HepG2 (cell line): Measurements from ENCODE around the gene CLDN20. TPM values are rescaled to one million over a fixed set of nuclear protein-coding genes. Genes with fewer than 3 reads are reported as not detected.
A peak's percentile ranks its signal among the peaks of the same experiment; 100 is the strongest.

ENCODE experiments used
- ATAC-seq: fragments of 200-7000 bp; cut with Tn5 transposase; 3 replicates; pipeline ENCODE4 v1.9.1; 2020; ENCODE audit warnings: mild to moderate bottlenecking, moderate library complexity
- BruUV-seq: library from RNA; stranded (reverse); fragments of 400-500 nt; replicated peaks from 2 replicates; lab custom pipeline; 2021; lab: Mats Ljungman, UMichigan
- CTCF ChIA-PET: fragments of 300-600 bp; formaldehyde crosslinking; extraction: SDS; loops from one replicate; lab custom pipeline; 2021; ENCODE audit warnings: low total read pairs, inconsistent platforms, low intra/inter-chr PET ratio; lab: Yijun Ruan, JAX
- POLR2A ChIA-PET: fragments of 350-600 bp; sonication (Branson Sonifier 250); formaldehyde crosslinking; loops from one replicate; lab custom pipeline; 2020; ENCODE audit warnings: antibody characterized with exemption, inconsistent platforms; lab: Yijun Ruan, JAX
- DNase-seq: peaks from one replicate; pipeline ENCODE4 v3.0.0-alpha.2; 2015; ENCODE audit warnings: low spot score
- FAIRE-seq: peaks from 3 replicates; lab custom pipeline; 2011; peaks lifted over from hg19 to GRCh38; lab: Jason Lieb, UNC
- H2AFZ ChIP-seq: one replicate; pipeline ENCODE4 v1.6.1; 2011; ENCODE audit warnings: low read length, inconsistent platforms
- H3K27ac ChIP-seq: fragments of 300-600 bp; 3 replicates; pipeline ENCODE4 v1.8.0; 2011; ENCODE audit warnings: mixed run types, mild to moderate bottlenecking, mixed read lengths, low read length, inconsistent platforms; ENCODE audit not compliant: insufficient read depth; ENCODE audit errors: extremely low read length
- H3K27me3 ChIP-seq, 2 experiments: fragments of 200-600 bp in 1 of 2; 2 replicates in 1 of 2; 3 replicates in 1 of 2; pipeline versions ENCODE4 v1.6.0 to v1.8.0; 2011; ENCODE audit warnings: low read length in 2 of 2, mild to moderate bottlenecking in 2 of 2, moderate library complexity in 2 of 2, inconsistent platforms in 1 of 2; ENCODE audit not compliant: insufficient read depth in 2 of 2, control insufficient read depth in 1 of 2
- H3K36me3 ChIP-seq, 2 experiments: fragments of 200-600 bp in 1 of 2; replicated peaks in 1 of 2; 2 replicates in 1 of 2; 3 replicates in 1 of 2; pipeline versions ENCODE4 v1.5.1 to v1.8.0; 2011; ENCODE audit warnings: low read length in 2 of 2, inconsistent platforms in 1 of 2; ENCODE audit not compliant: insufficient read depth in 2 of 2, control insufficient read depth in 1 of 2
- H3K4me1 ChIP-seq: 2 replicates; pipeline ENCODE4 v1.5.1; 2012; ENCODE audit warnings: low read length, inconsistent platforms; ENCODE audit not compliant: insufficient read depth
- H3K4me2 ChIP-seq: 2 replicates; pipeline ENCODE4 v1.6.0; 2011; ENCODE audit warnings: low read depth, low read length, inconsistent platforms
- H3K4me3 ChIP-seq, 3 experiments: fragments of 200-600 bp in 1 of 3; sonication (generic), shearing (Covaris generic) in 1 of 3; replicated peaks in 1 of 3; 2 replicates each; pipeline ENCODE4 v1.5.1; 2011 to 2016; ENCODE audit warnings: low read length in 3 of 3, inconsistent platforms in 2 of 3, low read depth in 2 of 3, mild to moderate bottlenecking in 2 of 3, control low read depth in 1 of 3, mixed read lengths in 1 of 3; ENCODE audit not compliant: insufficient read depth in 1 of 3
- H3K79me2 ChIP-seq: one replicate; pipeline ENCODE4 v1.6.1; 2011; ENCODE audit warnings: low read length, inconsistent platforms; ENCODE audit not compliant: insufficient read depth
- H3K9ac ChIP-seq: 2 replicates; pipeline ENCODE4 v1.6.0; 2011; ENCODE audit warnings: mild to moderate bottlenecking, low read depth, low read length, inconsistent platforms; ENCODE audit not compliant: insufficient read depth
- H3K9me3 ChIP-seq: 2 replicates; pipeline ENCODE4 v1.5.1; 2012; ENCODE audit warnings: mild to moderate bottlenecking, low read length
- H4K20me1 ChIP-seq: 2 replicates; pipeline ENCODE4 v1.6.0; 2011; ENCODE audit warnings: inconsistent platforms, mild to moderate bottlenecking, low read length, moderate library complexity; ENCODE audit not compliant: insufficient read depth
- ADNP ChIP-seq: sonication (generic); formaldehyde crosslinking; IDR thresholded peaks from 2 replicates; pipeline ENCODE4 v1.4.0; 2020; ENCODE audit warnings: missing genetic modification reagents
- AGO2 ChIP-seq: fragments of 200-400 bp; formaldehyde crosslinking; optimal IDR thresholded peaks from 2 replicates; pipeline ENCODE3; 2017; ENCODE audit warnings: mild to moderate bottlenecking, low read depth, low read length, moderate library complexity
- ARNT2 ChIP-seq: sonication (generic); formaldehyde crosslinking; IDR thresholded peaks from 2 replicates; pipeline ENCODE4 v1.8.0; 2022; ENCODE audit warnings: mild to moderate bottlenecking, low read depth, missing genetic modification reagents, moderate library complexity
- ARNTL ChIP-seq: sonication (generic); formaldehyde crosslinking; IDR thresholded peaks from 2 replicates; pipeline ENCODE4 v1.4.0; 2020; ENCODE audit warnings: mild to moderate bottlenecking, missing genetic modification reagents
- ELF4 ChIP-seq: sonication (generic); formaldehyde crosslinking; IDR thresholded peaks from 2 replicates; pipeline ENCODE4 v1.5.0; 2020; ENCODE audit warnings: missing genetic modification reagents, mild to moderate bottlenecking, moderate library complexity, borderline replicate concordance
- EZH2 ChIP-seq: conservative IDR thresholded peaks from 2 replicates; pipeline ENCODE4 v1.6.1; 2012; ENCODE audit warnings: mild to moderate bottlenecking, low read depth, low read length, moderate library complexity
- FOSL2 ChIP-seq: sonication (generic); formaldehyde crosslinking; IDR thresholded peaks from 2 replicates; pipeline ENCODE4 v1.4.0; 2020; ENCODE audit warnings: missing genetic modification reagents
- KDM3A ChIP-seq: IDR thresholded peaks from 2 replicates; pipeline ENCODE4 v1.6.1; 2018; ENCODE audit warnings: low read depth, missing compliant biosample characterization
- MAFF ChIP-seq: IDR thresholded peaks from 2 replicates; pipeline ENCODE4 v1.6.1; 2011; ENCODE audit warnings: low read depth, low read length, improper control_type of control experiment
- MBNL3 ChIP-seq: fragments of 250-450 bp; sonication (Bioruptor Pico); conservative IDR thresholded peaks from 2 replicates; pipeline ENCODE4 v1.8.0; 2022; ENCODE audit warnings: mild to moderate bottlenecking, inconsistent platforms
- MED1 ChIP-seq: sonication (generic); formaldehyde crosslinking; IDR thresholded peaks from 2 replicates; pipeline ENCODE4 v1.4.0; 2020; ENCODE audit warnings: missing genetic modification reagents
- RBM22 ChIP-seq: fragments of 200-400 bp; formaldehyde crosslinking; optimal IDR thresholded peaks from 2 replicates; pipeline ENCODE3; 2017; ENCODE audit warnings: mild to moderate bottlenecking, low read length, moderate library complexity
- SSRP1 ChIP-seq: IDR thresholded peaks from 2 replicates; pipeline ENCODE4 v1.6.1; 2016; ENCODE audit warnings: control low read depth
- SUZ12 ChIP-seq: fragments of 150-350 bp; IDR thresholded peaks from 2 replicates; pipeline ENCODE4 v1.6.1; 2014; ENCODE audit warnings: low read depth, low read length
- TGIF2 ChIP-seq: IDR thresholded peaks from 2 replicates; pipeline ENCODE4 v1.6.1; 2016; ENCODE audit warnings: control low read depth, missing compliant biosample characterization
- XRCC5 ChIP-seq: fragments of 200-400 bp; formaldehyde crosslinking; optimal IDR thresholded peaks from 2 replicates; pipeline ENCODE3; 2017; ENCODE audit warnings: mild to moderate bottlenecking, low read length
- ZBTB20 ChIP-seq: sonication (generic); formaldehyde crosslinking; IDR thresholded peaks from 2 replicates; pipeline ENCODE4 v1.8.1; 2023; ENCODE audit warnings: missing genetic modification reagents, low read depth, mild to moderate bottlenecking, borderline replicate concordance
- ZBTB7B ChIP-seq: sonication (generic); formaldehyde crosslinking; IDR thresholded peaks from 2 replicates; pipeline ENCODE4 v1.4.0; 2020; ENCODE audit warnings: missing genetic modification reagents
- ZFP36L2 ChIP-seq: sonication (generic); formaldehyde crosslinking; IDR thresholded peaks from 2 replicates; pipeline ENCODE4 v1.4.0; 2020; ENCODE audit warnings: missing genetic modification reagents
- ZNF33A ChIP-seq: sonication (generic); formaldehyde crosslinking; IDR thresholded peaks from 2 replicates; pipeline ENCODE4 v1.5.1; 2020; ENCODE audit warnings: missing genetic modification reagents, mild to moderate bottlenecking, moderate library complexity, borderline replicate concordance
- ZNF615 ChIP-seq: sonication (generic); formaldehyde crosslinking; IDR thresholded peaks from 2 replicates; pipeline ENCODE4 v1.5.0; 2020; ENCODE audit warnings: mild to moderate bottlenecking, missing genetic modification reagents, borderline replicate concordance
- ZNF644 ChIP-seq: IDR thresholded peaks from 2 replicates; pipeline ENCODE4 v1.6.1; 2016; ENCODE audit warnings: low read depth
- WGBS: methylation state at CpG from one replicate; pipeline ENCODE4 v1.1.6; 2017; ENCODE audit warnings: low lambda C conversion rate; 5-methylcytosine and 5-hydroxymethylcytosine counted together
- in situ Hi-C: cut with HindIII; loops from 2 replicates; pipeline ENCODE4 v1.10.0; 2017; ENCODE audit warnings: low pct_unique_long_range_greater_than_20kb; ENCODE audit not compliant: extremely low pct_ligation_motif_present
- intact Hi-C: fragments of 100-400 bp; cut with micrococcal nuclease; formaldehyde crosslinking; loops from one replicate; pipeline ENCODE4 v1.10.0; 2022; ENCODE audit not compliant: unreplicated experiment
- polyA plus RNA-seq, 8 experiments: library from polyadenylated mRNA; depleted of rRNA in 3 of 8; stranded (reverse) in 7 of 8; unstranded in 1 of 8; fragments of >200 nt; fragmentation: Illumina TruSeq in 4 of 8; extraction: Trizol in 4 of 8; gene quantifications; 2 replicates each; pipeline versions ENCODE4 v1.2.1 to v1.2.3, GENCODE V29; 2011 to 2016; ENCODE audit warnings: low read depth in 4 of 8, missing spikeins in 1 of 8, mixed read lengths in 1 of 8; ENCODE audit not compliant: insufficient read depth in 1 of 8
- total RNA-seq, 5 experiments: library from RNA; depleted of rRNA; stranded (reverse); fragments of >200 nt; fragmentation: Illumina TruSeq; extraction: Trizol; gene quantifications; 2 replicates each; pipeline ENCODE4 v1.2.3, GENCODE V29; 2016; ENCODE audit warnings: low read depth in 1 of 5
- TF ChIP-seq, protein P1 (sequence below): sonication (generic); formaldehyde crosslinking; IDR thresholded peaks from 2 replicates; pipeline ENCODE4 v1.4.0; 2020; ENCODE audit warnings: missing genetic modification reagents
- TF ChIP-seq, protein P2 (sequence below): sonication (generic); formaldehyde crosslinking; IDR thresholded peaks from 2 replicates; pipeline ENCODE4 v1.5.0; 2020; ENCODE audit warnings: mild to moderate bottlenecking, missing genetic modification reagents

CLDN20 gene
- total and polyA plus RNA-seq, 2 of the 13 experiments (the other 11 are each of a cell fraction or from before 2014, with no cell fraction given): not detected

DNA sequence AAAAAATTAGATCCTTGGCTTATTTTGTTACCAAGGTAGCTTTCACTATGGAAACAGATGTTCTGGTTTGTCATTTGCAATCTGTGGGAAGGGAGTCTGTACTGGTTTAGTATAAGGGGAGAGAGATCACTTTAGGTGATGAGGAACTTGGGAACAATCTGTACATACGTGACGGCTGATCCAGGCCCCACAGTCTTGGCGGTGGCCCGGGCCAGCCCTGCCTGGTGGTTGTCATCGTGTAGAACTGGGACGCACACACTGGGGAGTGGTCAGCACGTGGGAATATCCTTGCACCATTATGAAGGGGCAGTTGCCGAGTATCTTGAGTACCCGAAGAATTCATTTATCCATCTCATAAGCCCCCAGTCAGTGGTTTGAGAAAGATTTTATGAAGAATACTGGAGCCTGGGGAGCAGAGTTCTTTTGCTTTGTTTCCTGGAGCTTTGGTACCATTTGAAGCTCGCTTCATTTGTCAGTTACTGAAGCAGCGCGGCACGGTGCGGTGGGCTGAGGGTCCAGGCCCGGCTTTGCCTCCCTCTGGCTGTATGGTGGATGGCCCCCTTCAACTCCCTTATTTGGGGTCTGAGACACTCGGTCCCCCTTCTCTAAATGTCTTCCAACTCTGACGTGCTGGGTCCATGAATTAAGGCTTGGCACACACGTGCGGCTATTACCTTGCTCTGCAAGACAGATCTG lies 22.8 kb upstream of the CLDN20 start (continued):
- TF ChIP-seq EZH2: no peak
- no peak for TF ChIP-seq ZNF615 (CRISPR knock-in tag)
- TF ChIP-seq ARNT2 (CRISPR knock-in tag): no peak
- TF ChIP-seq MAFF: no peak
- TF ChIP-seq, protein P1, sequence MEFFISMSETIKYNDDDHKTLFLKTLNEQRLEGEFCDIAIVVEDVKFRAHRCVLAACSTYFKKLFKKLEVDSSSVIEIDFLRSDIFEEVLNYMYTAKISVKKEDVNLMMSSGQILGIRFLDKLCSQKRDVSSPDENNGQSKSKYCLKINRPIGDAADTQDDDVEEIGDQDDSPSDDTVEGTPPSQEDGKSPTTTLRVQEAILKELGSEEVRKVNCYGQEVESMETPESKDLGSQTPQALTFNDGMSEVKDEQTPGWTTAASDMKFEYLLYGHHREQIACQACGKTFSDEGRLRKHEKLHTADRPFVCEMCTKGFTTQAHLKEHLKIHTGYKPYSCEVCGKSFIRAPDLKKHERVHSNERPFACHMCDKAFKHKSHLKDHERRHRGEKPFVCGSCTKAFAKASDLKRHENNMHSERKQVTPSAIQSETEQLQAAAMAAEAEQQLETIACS (CRISPR knock-in tag): 0 out of 2 replicates have a peak, but pooled peaks have one; percentile 27
- no peak for TF ChIP-seq ZBTB20 (CRISPR knock-in tag)

DNA sequence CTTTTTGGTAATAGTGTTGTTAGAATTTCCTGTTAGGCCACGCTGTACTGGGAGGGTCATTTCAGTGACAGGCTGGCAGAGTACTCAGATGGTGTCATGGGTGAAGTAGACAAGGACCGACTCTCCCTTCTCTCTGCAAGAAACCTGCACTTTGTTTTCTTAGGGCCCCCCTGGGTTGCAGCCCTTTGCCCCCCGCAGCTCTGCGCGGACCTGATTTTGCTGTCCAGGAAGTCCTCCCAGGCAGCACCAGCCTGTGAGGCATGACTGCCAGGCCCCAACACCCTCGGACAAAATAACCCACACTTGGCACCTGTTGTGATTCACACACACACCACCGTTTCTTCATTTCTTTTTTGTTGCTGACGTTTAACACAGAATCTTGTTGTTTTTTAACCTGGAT lies 21.8 kb upstream of the CLDN20 start:
- Histone ChIP-seq H3K27me3 (no peaks in the 10 kb centered on the region), H3K79me2 (no peaks in the 10 kb centered on the region), H2AFZ (no peak overlapping the region), H3K36me3 (no peaks in the 10 kb centered on the region), H3K4me1 (no peaks in the 10 kb centered on the region), H4K20me1 (no peaks in the 10 kb centered on the region), H3K4me2 (no peak overlapping the region), H3K9ac (no peak overlapping the region), H3K4me3 (no peak overlapping the region), H3K9me3 (peaks cover 7% of the 10 kb centered on the region; the same call in 1 of the 2 replicates), H3K27ac (no peak overlapping the region)
- BruUV-seq: TSS peak; percentile 6
- intact Hi-C loops: loop anchor here (10.0 kb wide), 1 partner anchor 317 kb away; no protein-coding TSS in a partner anchor
- DNase-seq (no peak), FAIRE-seq (no peak), ATAC-seq (peak; percentile 6)
- CTCF ChIA-PET: no interaction called here
- in situ Hi-C loops: no loop called here
- 85% methylated on average over 8 of the region's 8 CpGs for WGBS
- POLR2A ChIA-PET: no interaction called here
- TF ChIP-seq SUZ12 (no peak), XRCC5 (no peak), ZBTB7B (CRISPR knock-in tag) (no peak), AGO2 (peak; percentile 56), ADNP (CRISPR knock-in tag) (no peak), MED1 (CRISPR knock-in tag) (no peak), SSRP1 (CRISPR knock-in tag) (0 out of 2 replicates have a peak, but pooled peaks have one; percentile 14), ZFP36L2 (CRISPR knock-in tag) (no peak), TGIF2 (CRISPR knock-in tag) (no peak), ZNF33A (no peak), ELF4 (CRISPR knock-in tag) (no peak), FOSL2 (no peak), ZNF644 (CRISPR knock-in tag) (no peak), KDM3A (CRISPR knock-in tag) (no peak), RBM22 (peak; percentile 18), MBNL3 (CRISPR knock-in tag) (no peak), ARNTL (no peak)
- TF ChIP-seq, protein P2, sequence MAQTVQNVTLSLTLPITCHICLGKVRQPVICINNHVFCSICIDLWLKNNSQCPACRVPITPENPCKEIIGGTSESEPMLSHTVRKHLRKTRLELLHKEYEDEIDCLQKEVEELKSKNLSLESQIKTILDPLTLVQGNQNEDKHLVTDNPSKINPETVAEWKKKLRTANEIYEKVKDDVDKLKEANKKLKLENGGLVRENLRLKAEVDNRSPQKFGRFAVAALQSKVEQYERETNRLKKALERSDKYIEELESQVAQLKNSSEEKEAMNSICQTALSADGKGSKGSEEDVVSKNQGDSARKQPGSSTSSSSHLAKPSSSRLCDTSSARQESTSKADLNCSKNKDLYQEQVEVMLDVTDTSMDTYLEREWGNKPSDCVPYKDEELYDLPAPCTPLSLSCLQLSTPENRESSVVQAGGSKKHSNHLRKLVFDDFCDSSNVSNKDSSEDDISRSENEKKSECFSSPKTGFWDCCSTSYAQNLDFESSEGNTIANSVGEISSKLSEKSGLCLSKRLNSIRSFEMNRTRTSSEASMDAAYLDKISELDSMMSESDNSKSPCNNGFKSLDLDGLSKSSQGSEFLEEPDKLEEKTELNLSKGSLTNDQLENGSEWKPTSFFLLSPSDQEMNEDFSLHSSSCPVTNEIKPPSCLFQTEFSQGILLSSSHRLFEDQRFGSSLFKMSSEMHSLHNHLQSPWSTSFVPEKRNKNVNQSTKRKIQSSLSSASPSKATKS (CRISPR knock-in tag): no peak
